H1 (cell line): ENCODE measurements around the gene SLC47A2. TPM values are rescaled to one million over a fixed set of nuclear protein-coding genes. Genes with fewer than 3 reads are reported as not detected.

ENCODE experiments used
- CTCF ChIA-PET: fragments of 300-600 bp; sonication (Branson Sonifier 250); formaldehyde crosslinking; loops from one replicate; lab custom pipeline; 2021; ENCODE audit not compliant: partially characterized antibody; lab: Charles Lee
- POLR2A ChIA-PET: fragments of 300-600 bp; sonication (Branson Sonifier 250); formaldehyde crosslinking; loops from one replicate; lab custom pipeline; 2021; ENCODE audit warnings: inconsistent platforms; ENCODE audit not compliant: partially characterized antibody; lab: Charles Lee
- DNase-seq, 2 experiments: peaks; one replicate each; pipeline versions ENCODE4 v3.0.0 to v3.0.0-alpha.2; 2010 to 2022; ENCODE audit warnings: low spot score in 2 of 2, low read depth in 1 of 2, mixed read lengths in 1 of 2
- FAIRE-seq: peaks from 2 replicates; lab custom pipeline; 2011; peaks lifted over from hg19 to GRCh38; lab: Jason Lieb, UNC
- H2AFZ ChIP-seq: 2 replicates; pipeline ENCODE4 v1.8.1; 2012; ENCODE audit warnings: low read length, inconsistent platforms
- H2AK5ac ChIP-seq: 2 replicates; pipeline ENCODE4 v1.6.1; 2013; ENCODE audit warnings: low read depth, low read length
- H2BK120ac ChIP-seq: replicated peaks from 2 replicates; pipeline ENCODE3; 2013; ENCODE audit warnings: low read depth, low read length, inconsistent platforms
- H2BK12ac ChIP-seq: 2 replicates; pipeline ENCODE4 v1.6.1; 2013; ENCODE audit warnings: low read depth, low read length
- H2BK15ac ChIP-seq: 2 replicates; pipeline ENCODE4 v1.6.1; 2013; ENCODE audit warnings: low read length
- H2BK20ac ChIP-seq: 2 replicates; pipeline ENCODE4 v1.6.1; 2013; ENCODE audit warnings: low read length
- H2BK5ac ChIP-seq: 2 replicates; pipeline ENCODE4 v1.6.1; 2013; ENCODE audit warnings: low read depth, low read length
- H3K14ac ChIP-seq: 2 replicates; pipeline ENCODE4 v1.6.1; 2013; ENCODE audit warnings: inconsistent platforms; ENCODE audit not compliant: insufficient read length
- H3K18ac ChIP-seq: 2 replicates; pipeline ENCODE4 v1.6.1; 2013; ENCODE audit warnings: low read length; ENCODE audit errors: extremely low read depth
- H3K23ac ChIP-seq: 2 replicates; pipeline ENCODE4 v1.6.1; 2013; ENCODE audit warnings: inconsistent platforms; ENCODE audit not compliant: insufficient read length
- H3K23me2 ChIP-seq: 2 replicates; pipeline ENCODE4 v1.6.1; 2013; ENCODE audit warnings: low read depth, low read length
- H3K27ac ChIP-seq: 2 replicates; pipeline ENCODE4 v1.6.1; 2011; ENCODE audit warnings: low read depth, low read length, inconsistent platforms
- H3K27me3 ChIP-seq, 4 experiments: replicated peaks in 1 of 4; 1 replicate in 1 of 4; 2 replicates in 3 of 4; pipeline versions ENCODE4 v1.6.1 to v1.8.1; 2011 to 2013; ENCODE audit warnings: low read length in 3 of 4, mild to moderate bottlenecking in 3 of 4, inconsistent platforms in 2 of 4, mixed read lengths in 2 of 4, moderate library complexity in 1 of 4; ENCODE audit not compliant: control insufficient read depth in 3 of 4, insufficient read depth in 3 of 4; ENCODE audit errors: extremely low read depth in 1 of 4
- H3K36me3 ChIP-seq, 4 experiments: 2 replicates each; pipeline versions ENCODE4 v1.6.1 to v1.8.1; 2011 to 2013; ENCODE audit warnings: mild to moderate bottlenecking in 4 of 4, low read length in 3 of 4, moderate library complexity in 2 of 4, control low read depth in 1 of 4, inconsistent platforms in 1 of 4; ENCODE audit not compliant: insufficient read depth in 4 of 4, control insufficient read depth in 2 of 4
- H3K4ac ChIP-seq: replicated peaks from 2 replicates; pipeline ENCODE3; 2013; ENCODE audit warnings: low read length, low read depth, mixed read lengths, inconsistent platforms; ENCODE audit not compliant: insufficient read length
- H3K4me1 ChIP-seq, 4 experiments: replicated peaks in 1 of 4; 1 replicate in 1 of 4; 2 replicates in 3 of 4; pipeline versions ENCODE4 v1.6.1 to v1.8.1; 2011 to 2013; ENCODE audit warnings: low read length in 3 of 4, inconsistent platforms in 2 of 4, mixed read lengths in 1 of 4; ENCODE audit not compliant: insufficient read depth in 4 of 4, control insufficient read depth in 3 of 4
- H3K4me2 ChIP-seq, 2 experiments: 2 replicates each; pipeline versions ENCODE4 v1.6.1 to v1.8.1; 2011 to 2013; ENCODE audit warnings: low read depth in 2 of 2, low read length in 2 of 2, control low read depth in 1 of 2, inconsistent platforms in 1 of 2, mild to moderate bottlenecking in 1 of 2; ENCODE audit not compliant: insufficient read depth in 1 of 2
- H3K4me3 ChIP-seq, 4 experiments: fragments of 200-600, 300-600 bp in 1 of 4; sonication (generic), shearing (Covaris generic), sonication (Bioruptor Twin) in 1 of 4; 2 replicates each; pipeline versions ENCODE4 v1.5.1 to v1.8.1; 2011 to 2016; ENCODE audit warnings: low read length in 4 of 4, low read depth in 3 of 4, control low read depth in 2 of 4, inconsistent platforms in 2 of 4, mild to moderate bottlenecking in 2 of 4, mixed read lengths in 1 of 4, moderate library complexity in 1 of 4; ENCODE audit not compliant: insufficient read depth in 2 of 4; ENCODE audit errors: extremely low read depth in 1 of 4
- H3K56ac ChIP-seq: replicated peaks from 2 replicates; pipeline ENCODE3; 2013; ENCODE audit warnings: low read depth, mild to moderate bottlenecking, mixed read lengths, low read length, inconsistent platforms; ENCODE audit not compliant: insufficient read length
- H3K79me1 ChIP-seq: 2 replicates; pipeline ENCODE4 v1.6.1; 2013; ENCODE audit warnings: low read depth, low read length, control low read depth
- H3K79me2 ChIP-seq, 2 experiments: 2 replicates each; pipeline versions ENCODE4 v1.6.1 to v1.8.1; 2012 to 2013; ENCODE audit warnings: low read length in 2 of 2, mild to moderate bottlenecking in 2 of 2, inconsistent platforms in 1 of 2; ENCODE audit not compliant: insufficient read depth in 2 of 2, control insufficient read depth in 1 of 2
- H3K9ac ChIP-seq, 4 experiments: replicated peaks in 1 of 4; 1 replicate in 1 of 4; 2 replicates in 3 of 4; pipeline versions ENCODE4 v1.6.1 to v1.8.1; 2011 to 2013; ENCODE audit warnings: low read depth in 3 of 4, low read length in 3 of 4, control low read depth in 2 of 4, mild to moderate bottlenecking in 2 of 4, moderate library complexity in 2 of 4, inconsistent platforms in 1 of 4; ENCODE audit errors: extremely low read depth in 1 of 4
- H3K9me3 ChIP-seq, 2 experiments: 2 replicates each; pipeline versions ENCODE4 v1.6.1 to v1.8.1; 2012 to 2013; ENCODE audit warnings: mild to moderate bottlenecking in 2 of 2, moderate library complexity in 2 of 2, control low read depth in 1 of 2, inconsistent platforms in 1 of 2, low read depth in 1 of 2, low read length in 1 of 2, mixed read lengths in 1 of 2; ENCODE audit not compliant: insufficient read depth in 2 of 2
- H4K20me1 ChIP-seq, 2 experiments: replicated peaks in 1 of 2; 2 replicates each; pipeline versions ENCODE3 to v1.8.1; 2011 to 2013; ENCODE audit warnings: inconsistent platforms in 2 of 2, low read length in 2 of 2, mild to moderate bottlenecking in 1 of 2; ENCODE audit not compliant: insufficient read depth in 2 of 2, control insufficient read depth in 1 of 2
- H4K5ac ChIP-seq: 2 replicates; pipeline ENCODE4 v1.6.1; 2013; ENCODE audit warnings: low read length, low read depth, mixed read lengths, inconsistent platforms; ENCODE audit not compliant: insufficient read length
- H4K8ac ChIP-seq: 2 replicates; pipeline ENCODE4 v1.8.0; 2013; ENCODE audit warnings: mild to moderate bottlenecking, moderate library complexity, low read length, inconsistent platforms; ENCODE audit not compliant: insufficient read depth; ENCODE audit errors: extremely low read depth
- H4K91ac ChIP-seq: replicated peaks from 2 replicates; pipeline ENCODE3; 2013; ENCODE audit warnings: low read length, mixed read lengths, inconsistent platforms; ENCODE audit not compliant: insufficient read length
- JUND ChIP-seq: IDR thresholded peaks from 2 replicates; pipeline ENCODE4 v1.6.1; 2011; ENCODE audit warnings: mild to moderate bottlenecking, improper control_type of control experiment, low read length
- PHF8 ChIP-seq: fragments of 200-600 bp; sonication (generic); conservative IDR thresholded peaks from 2 replicates; pipeline ENCODE4 v1.7.1; 2012; ENCODE audit warnings: low read depth, mild to moderate bottlenecking, inconsistent platforms, low read length, moderate library complexity
- SUZ12 ChIP-seq: fragments of 200-600 bp; sonication (generic); IDR thresholded peaks from 2 replicates; pipeline ENCODE4 v1.6.1; 2012; ENCODE audit warnings: mild to moderate bottlenecking, inconsistent platforms, low read length, moderate library complexity, mixed read lengths
- TBP ChIP-seq: IDR thresholded peaks from 2 replicates; pipeline ENCODE4 v1.6.1; 2011; ENCODE audit warnings: low read depth, low read length, improper control_type of control experiment
- WGBS, 2 experiments: shearing (Covaris generic) in 1 of 2; methylation state at CpG; one replicate each; pipeline versions ENCODE4 v1.1.6 to v1.1.7; 2013 to 2015; ENCODE audit warnings: low lambda C conversion rate in 2 of 2, mixed read lengths in 2 of 2, inconsistent platforms in 1 of 2, low coverage in 1 of 2, missing lambda C conversion rate in 1 of 2; ENCODE audit not compliant: insufficient replicate concordance in 2 of 2, insufficient coverage in 1 of 2, insufficient read length in 1 of 2; ENCODE audit errors: extremely low coverage in 1 of 2, missing lambda C conversion rate in 1 of 2; 5-methylcytosine and 5-hydroxymethylcytosine counted together
- polyA plus RNA-seq, 7 experiments: library from polyadenylated mRNA; depleted of rRNA in 3 of 7; stranded (reverse) in 5 of 7; unstranded in 2 of 7; fragments of >200 nt in 5 of 7; fragments of 200-250 nt in 2 of 7; gene quantifications; 1 replicate in 5 of 7; 2 replicates in 1 of 7; 4 replicates in 1 of 7; pipeline versions ENCODE4 v1.2.1 to v1.2.3, GENCODE V29; 2011 to 2013; ENCODE audit warnings: missing spikeins in 2 of 7, mixed read lengths in 2 of 7
- total RNA-seq: library from RNA; stranded (reverse); fragmentation: NEBNext Ultra II Directional; extraction: Animal tissue kit (Norgen Biotek cat#: 25700); gene quantifications from 2 replicates; pipeline ENCODE4 v1.2.1, GENCODE V29; 2021

The SLC47A2 gene
- total and polyA plus RNA-seq, 2 of the 8 experiments (the other 6 are each of a cell fraction or from before 2014, with no cell fraction given): not detected

DNA sequence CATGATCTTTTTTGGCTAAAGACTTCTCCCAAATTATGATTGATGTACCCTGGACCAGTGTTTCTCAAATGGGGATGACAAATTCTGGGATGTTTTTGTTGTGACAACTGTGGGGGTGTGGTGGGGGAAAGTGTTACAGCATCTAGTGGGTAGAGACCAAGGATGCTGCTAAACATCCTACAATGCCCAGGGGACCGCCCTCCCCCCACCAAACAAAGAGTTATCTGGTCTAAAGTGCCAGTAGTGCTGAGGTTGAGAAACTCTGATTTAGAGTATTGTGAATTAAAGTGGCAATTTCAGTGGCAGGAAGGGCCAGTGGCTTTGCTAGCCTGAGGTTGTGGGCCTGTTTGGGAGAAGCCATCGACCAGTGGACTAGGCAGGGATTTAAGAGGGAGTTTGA, 33.3 kb downstream of the SLC47A2 start:
- DNase-seq (no peak), FAIRE-seq (no peak)
- Histone ChIP-seq H3K4me3 (no peak overlapping the region), H3K23me2 (no peaks in the 10 kb centered on the region), H3K36me3 (peaks cover 3 to 20% (median 9%) of the 10 kb centered on the region in 4 experiments; a peak in 6 of 8 replicates), H2BK12ac (no peak overlapping the region), H3K9ac (no peak overlapping the region), H2AFZ (no peak overlapping the region), H4K20me1 (no peaks in the 10 kb centered on the region), H2BK20ac (no peak overlapping the region), H2BK15ac (no peak overlapping the region), H3K27ac (no peak overlapping the region), H3K4me1 (no peaks in the 10 kb centered on the region), H3K9me3 (peaks cover 14 to 34% of the 10 kb centered on the region in 2 experiments), H3K79me2 (no peaks in the 10 kb centered on the region), H3K23ac (no peak overlapping the region), H3K4ac (no peak overlapping the region), H2AK5ac (no peak overlapping the region), H3K18ac (no peak overlapping the region), H3K14ac (no peak overlapping the region), H4K8ac (no peak overlapping the region), H4K5ac (no peak overlapping the region), H4K91ac (no peak overlapping the region), H2BK5ac (no peak overlapping the region), H3K27me3 (no peaks in the 10 kb centered on the region; a peak in 1 of 7 replicates), H3K56ac (no peak overlapping the region), H3K79me1 (no peaks in the 10 kb centered on the region; the same call in 1 of the 2 replicates), H3K4me2 (no peak overlapping the region), H2BK120ac (no peak overlapping the region)
- ChIA-PET POLR2A (interaction anchor here (1.0 kb wide), 1 partner anchor 14 kb away, joined by 3 read pairs; no protein-coding TSS in a partner anchor), CTCF (no interaction called here)
- WGBS, 2 experiments: 74% methylated on average over 2 of the region's 2 CpGs; no CpG with 5 or more reads in 1 of the 2 experiments
- TF ChIP-seq SUZ12: no peak
- TF ChIP-seq TBP: no peak
- no peak for TF ChIP-seq JUND
- TF ChIP-seq PHF8: no peak
